ENCODE measurements around the gene COL23A1. TPM values are rescaled to one million over a fixed set of nuclear protein-coding genes. Genes with fewer than 3 reads are reported as not detected.

COL23A1 gene
- total RNA-seq, 1 donor from 2014 or later, result 4.3 TPM

GRCh38 chr5:178274781-178275537, 315.2 kb downstream of the COL23A1 start:
- H3K4me1 ChIP-seq, result no peaks in the 10 kb centered on the region
- DNase-seq (ENCODE audit: low spot score in 2 of 2), result no peak
- H3K9me3 ChIP-seq, result no peaks in the 10 kb centered on the region
- H3K4me3 ChIP-seq, result no peak overlapping the region
- no peaks in the 10 kb centered on the region for H3K27me3 ChIP-seq
- H3K27ac ChIP-seq, result no peak overlapping the region
- H3K36me3 ChIP-seq, result no peaks in the 10 kb centered on the region
- no peak for TF ChIP-seq CTCF (IDR thresholded peaks at IDR 0.05)
- intact Hi-C loops (cut with DNase I), result no loop called here

GRCh38 chr5:178273665-178274541, 316.3 kb downstream of the COL23A1 start:
- Histone ChIP-seq H3K4me1 (no peaks in the 10 kb centered on the region), H3K27ac (no peak overlapping the region), H3K9me3 (no peaks in the 10 kb centered on the region), H3K4me3 (no peak overlapping the region), H3K27me3 (no peaks in the 10 kb centered on the region), H3K36me3 (no peaks in the 10 kb centered on the region)
- intact Hi-C loops (cut with DNase I), result no loop called here
- TF ChIP-seq CTCF (IDR thresholded peaks at IDR 0.05), result no peak
- no peak for DNase-seq (ENCODE audit: low spot score in 2 of 2)

GRCh38 chr5:178273041-178273440, 317.2 kb downstream of the COL23A1 start:
- Histone ChIP-seq H3K9me3 (no peaks in the 10 kb centered on the region), H3K36me3 (no peaks in the 10 kb centered on the region), H3K27me3 (no peaks in the 10 kb centered on the region), H3K4me1 (no peaks in the 10 kb centered on the region), H3K4me3 (no peak overlapping the region), H3K27ac (no peak overlapping the region)
- DNase-seq (ENCODE audit: low spot score in 2 of 2), result no peak
- TF ChIP-seq CTCF (IDR thresholded peaks at IDR 0.05), result no peak
- intact Hi-C loops (cut with DNase I), result no loop called here

- H3K36me3 ChIP-seq, result no peaks in the 10 kb centered on the region
- no peak for TF ChIP-seq CTCF (IDR thresholded peaks at IDR 0.05)
- intact Hi-C loops (cut with DNase I), result no loop called here
- H3K4me3 ChIP-seq, result no peak overlapping the region
- H3K9me3 ChIP-seq, result no peaks in the 10 kb centered on the region
- no peaks in the 10 kb centered on the region for H3K27me3 ChIP-seq
- DNase-seq (ENCODE audit: low spot score in 2 of 2), result no peak
- no peak overlapping the region for H3K27ac ChIP-seq
- H3K4me1 ChIP-seq, result no peaks in the 10 kb centered on the region
Observed at GRCh38 chr5:178272591-178272990, 317.6 kb downstream of the COL23A1 start.

- Histone ChIP-seq H3K27ac (no peak overlapping the region), H3K9me3 (no peaks in the 10 kb centered on the region), H3K27me3 (no peaks in the 10 kb centered on the region), H3K36me3 (no peaks in the 10 kb centered on the region), H3K4me3 (no peak overlapping the region), H3K4me1 (no peaks in the 10 kb centered on the region)
- intact Hi-C loops (cut with DNase I), result no loop called here
- DNase-seq (ENCODE audit: low spot score in 2 of 2), result no peak
- TF ChIP-seq CTCF (IDR thresholded peaks at IDR 0.05), result no peak
Observed at GRCh38 chr5:178271726-178272479, 318.3 kb downstream of the COL23A1 start.

Measured in ascending aorta (tissue), 2 donors.